GM21529 (cell line): ENCODE data around the gene NSDHL.

Experiments
- ATAC-seq: cut with Tn5 transposase; IDR thresholded peaks from one replicate; pipeline ENCODE4 v1.9.1; 2021; ENCODE audit not compliant: unreplicated experiment

The NSDHL gene

DNA sequence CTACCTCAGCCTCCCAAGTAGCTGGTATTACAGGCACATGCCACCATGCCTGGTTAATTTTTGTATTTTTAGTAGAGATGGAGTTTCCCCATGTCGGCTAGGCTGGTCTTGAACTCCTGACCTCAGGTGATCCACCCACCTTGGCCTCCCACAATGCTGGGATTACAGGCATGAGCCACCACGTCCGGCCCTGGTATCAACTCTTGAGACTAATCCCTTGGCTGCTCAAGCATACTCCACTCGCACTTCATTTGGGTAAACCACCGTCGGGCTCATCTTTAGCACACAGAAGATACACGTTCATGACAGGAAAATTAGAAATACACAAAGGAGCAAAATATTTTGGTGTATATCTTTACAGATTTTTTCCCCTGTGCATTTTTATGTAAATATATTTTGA lies 79.2 kb downstream of the NSDHL start:
- peak; percentile 64 for ATAC-seq

GRCh38 chrX:152912106-152912505 lies 81.2 kb downstream of the NSDHL start:
- no peak for ATAC-seq

GRCh38 chrX:152912641-152913040 lies 81.8 kb downstream of the NSDHL start:
- no peak for ATAC-seq

- no peak for ATAC-seq
These were observed 82.5 kb downstream of the NSDHL start for GRCh38 chrX:152913346-152913745.

- no peak for ATAC-seq
These were observed 83.0 kb downstream of the NSDHL start for GRCh38 chrX:152913910-152914309.

DNA sequence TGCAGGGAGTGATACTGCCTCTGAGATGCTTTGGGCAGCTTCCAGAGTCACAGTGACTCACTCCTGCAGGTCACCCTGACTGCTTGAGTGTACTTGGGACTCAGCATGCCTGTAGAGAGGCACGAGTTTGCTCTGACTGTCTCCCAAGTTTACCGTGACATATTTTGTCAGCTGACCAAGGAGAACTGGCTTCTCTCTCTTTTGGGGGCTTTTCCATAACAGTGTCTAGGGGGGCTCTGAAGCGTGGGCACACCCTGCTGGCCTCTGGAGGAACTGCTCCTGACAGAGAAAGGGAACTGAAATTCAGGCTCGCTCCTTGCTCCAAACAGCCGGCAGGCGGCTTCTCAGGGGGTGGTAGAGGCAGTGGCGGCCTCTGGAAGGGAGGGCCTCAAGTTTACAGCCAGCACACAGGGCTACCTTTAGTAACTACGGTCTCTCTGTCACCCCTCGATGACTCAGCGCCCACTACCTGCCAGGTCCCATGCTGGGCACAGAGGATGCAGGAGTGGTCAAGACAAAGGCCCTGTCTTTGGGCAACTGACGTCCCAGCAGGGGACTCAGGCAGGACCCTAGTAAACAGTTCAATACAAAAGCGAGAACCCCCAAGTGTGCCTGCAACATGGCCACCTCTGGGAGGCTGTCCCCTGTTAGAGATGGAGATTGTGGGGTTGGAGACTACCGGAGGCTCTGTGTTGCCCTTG lies 84.8 kb downstream of the NSDHL start:
- peak; percentile 86 for ATAC-seq

GRCh38 chrX:152917656-152918579 lies 87.1 kb downstream of the NSDHL start:
- ATAC-seq, result peak; percentile 37

- ATAC-seq, result no peak
These were observed 87.8 kb downstream of the NSDHL start for GRCh38 chrX:152918707-152919106.
